Measurements from ENCODE around the gene SEC14L3.

DNA sequence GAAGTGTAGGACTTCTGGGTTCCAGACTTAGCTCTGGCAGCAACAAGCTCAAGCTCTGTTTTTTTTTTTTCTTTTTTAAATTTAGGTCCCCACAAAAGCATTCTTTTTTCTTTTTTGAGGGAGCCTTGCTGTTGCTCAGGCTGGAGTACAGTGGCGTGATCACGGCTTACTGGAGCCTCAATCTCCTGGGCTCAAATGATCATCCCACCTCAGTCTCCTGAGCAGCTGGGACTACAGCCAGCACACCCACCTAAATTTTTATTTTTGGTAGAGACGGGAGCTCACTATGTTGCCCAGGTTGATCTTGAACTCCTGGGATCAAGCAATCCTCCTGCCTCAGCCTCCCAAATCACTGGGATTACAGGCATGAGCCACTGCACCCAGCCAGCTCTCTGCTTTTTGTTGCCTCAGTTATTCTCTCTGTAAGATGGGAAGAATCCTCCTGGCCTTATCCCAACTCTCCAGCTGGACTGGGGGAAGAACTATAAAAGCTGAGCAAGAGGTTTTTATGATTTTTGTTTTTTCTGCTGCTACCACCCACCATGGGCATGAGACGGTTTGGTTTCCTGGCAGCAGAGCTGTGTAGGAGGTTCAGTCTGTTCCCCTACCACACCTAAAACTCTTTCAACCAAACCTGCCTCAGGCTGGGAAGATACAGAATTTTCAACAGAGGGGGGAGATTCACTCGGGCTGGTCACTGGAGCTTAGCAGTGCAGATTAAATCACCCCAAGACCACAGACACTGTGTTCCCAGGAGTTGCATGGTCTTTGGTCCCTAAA lies 57.9 kb downstream of the SEC14L3 start:
- TF ChIP-seq, protein P1, sequence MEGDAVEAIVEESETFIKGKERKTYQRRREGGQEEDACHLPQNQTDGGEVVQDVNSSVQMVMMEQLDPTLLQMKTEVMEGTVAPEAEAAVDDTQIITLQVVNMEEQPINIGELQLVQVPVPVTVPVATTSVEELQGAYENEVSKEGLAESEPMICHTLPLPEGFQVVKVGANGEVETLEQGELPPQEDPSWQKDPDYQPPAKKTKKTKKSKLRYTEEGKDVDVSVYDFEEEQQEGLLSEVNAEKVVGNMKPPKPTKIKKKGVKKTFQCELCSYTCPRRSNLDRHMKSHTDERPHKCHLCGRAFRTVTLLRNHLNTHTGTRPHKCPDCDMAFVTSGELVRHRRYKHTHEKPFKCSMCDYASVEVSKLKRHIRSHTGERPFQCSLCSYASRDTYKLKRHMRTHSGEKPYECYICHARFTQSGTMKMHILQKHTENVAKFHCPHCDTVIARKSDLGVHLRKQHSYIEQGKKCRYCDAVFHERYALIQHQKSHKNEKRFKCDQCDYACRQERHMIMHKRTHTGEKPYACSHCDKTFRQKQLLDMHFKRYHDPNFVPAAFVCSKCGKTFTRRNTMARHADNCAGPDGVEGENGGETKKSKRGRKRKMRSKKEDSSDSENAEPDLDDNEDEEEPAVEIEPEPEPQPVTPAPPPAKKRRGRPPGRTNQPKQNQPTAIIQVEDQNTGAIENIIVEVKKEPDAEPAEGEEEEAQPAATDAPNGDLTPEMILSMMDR (IDR thresholded peaks at IDR 0.05) = no peak
- TF ChIP-seq SIN3A (IDR thresholded peaks at IDR 0.05; ENCODE audit: borderline replicate concordance, insufficient read depth, low read depth, low read length) (no peak), POLR2AphosphoS5 (IDR thresholded peaks at IDR 0.05; ENCODE audit: low read depth, low read length) (no peak)
- TF ChIP-seq, protein P2, sequence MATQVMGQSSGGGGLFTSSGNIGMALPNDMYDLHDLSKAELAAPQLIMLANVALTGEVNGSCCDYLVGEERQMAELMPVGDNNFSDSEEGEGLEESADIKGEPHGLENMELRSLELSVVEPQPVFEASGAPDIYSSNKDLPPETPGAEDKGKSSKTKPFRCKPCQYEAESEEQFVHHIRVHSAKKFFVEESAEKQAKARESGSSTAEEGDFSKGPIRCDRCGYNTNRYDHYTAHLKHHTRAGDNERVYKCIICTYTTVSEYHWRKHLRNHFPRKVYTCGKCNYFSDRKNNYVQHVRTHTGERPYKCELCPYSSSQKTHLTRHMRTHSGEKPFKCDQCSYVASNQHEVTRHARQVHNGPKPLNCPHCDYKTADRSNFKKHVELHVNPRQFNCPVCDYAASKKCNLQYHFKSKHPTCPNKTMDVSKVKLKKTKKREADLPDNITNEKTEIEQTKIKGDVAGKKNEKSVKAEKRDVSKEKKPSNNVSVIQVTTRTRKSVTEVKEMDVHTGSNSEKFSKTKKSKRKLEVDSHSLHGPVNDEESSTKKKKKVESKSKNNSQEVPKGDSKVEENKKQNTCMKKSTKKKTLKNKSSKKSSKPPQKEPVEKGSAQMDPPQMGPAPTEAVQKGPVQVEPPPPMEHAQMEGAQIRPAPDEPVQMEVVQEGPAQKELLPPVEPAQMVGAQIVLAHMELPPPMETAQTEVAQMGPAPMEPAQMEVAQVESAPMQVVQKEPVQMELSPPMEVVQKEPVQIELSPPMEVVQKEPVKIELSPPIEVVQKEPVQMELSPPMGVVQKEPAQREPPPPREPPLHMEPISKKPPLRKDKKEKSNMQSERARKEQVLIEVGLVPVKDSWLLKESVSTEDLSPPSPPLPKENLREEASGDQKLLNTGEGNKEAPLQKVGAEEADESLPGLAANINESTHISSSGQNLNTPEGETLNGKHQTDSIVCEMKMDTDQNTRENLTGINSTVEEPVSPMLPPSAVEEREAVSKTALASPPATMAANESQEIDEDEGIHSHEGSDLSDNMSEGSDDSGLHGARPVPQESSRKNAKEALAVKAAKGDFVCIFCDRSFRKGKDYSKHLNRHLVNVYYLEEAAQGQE (IDR thresholded peaks at IDR 0.05; ENCODE audit: insufficient read depth in 1 of 2, low read depth in 2 of 2, low read length in 1 of 2) = no peak
